Measurements from ENCODE around the gene GPR12. TPM values are rescaled to one million over a fixed set of nuclear protein-coding genes. Genes with fewer than 3 reads are reported as not detected.

The GPR12 gene
- total and polyA plus RNA-seq, 2 experiments from 2014 or later: 0.13 TPM; not detected in 1

DNA sequence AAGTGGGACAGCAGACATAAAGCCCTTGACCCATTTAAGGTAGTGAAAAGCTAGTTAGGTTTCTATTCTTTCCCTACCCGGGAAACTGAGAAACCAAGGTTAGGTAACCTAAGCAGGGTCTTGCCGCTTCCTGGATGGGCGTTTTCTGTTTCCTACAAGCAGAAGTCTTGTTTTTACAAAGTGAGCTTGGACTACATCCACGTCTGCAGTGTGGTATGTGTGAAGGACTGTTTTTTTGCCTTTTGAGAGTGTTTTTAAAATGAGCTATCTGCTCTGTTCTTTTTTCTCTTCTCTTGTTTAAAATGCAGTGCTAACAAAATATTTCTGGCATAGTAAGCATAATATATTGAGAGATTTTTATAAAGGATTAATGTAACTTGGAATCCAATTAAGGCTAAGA lies 49.4 kb downstream of the GPR12 start:
- Histone ChIP-seq H3K4me2 (no peak overlapping the region), H3K79me2 (replicated peaks; ENCODE audit: insufficient read depth) (no peaks in the 10 kb centered on the region), H4K20me1 (replicated peaks; ENCODE audit: insufficient read depth) (no peaks in the 10 kb centered on the region), H3K4me3 (no peak overlapping the region), H3K27me3 (ENCODE audit: insufficient read depth) (no peaks in the 10 kb centered on the region), H3K4me1 (ENCODE audit: insufficient read depth) (peaks cover 9% of the 10 kb centered on the region), H3F3A (replicated peaks; ENCODE audit: low read depth) (no peaks in the 10 kb centered on the region), H3K36me3 (ENCODE audit: insufficient read depth) (no peaks in the 10 kb centered on the region), H3K9me2 (ENCODE audit: insufficient read depth) (no peaks in the 10 kb centered on the region), H3K27ac (ENCODE audit: low read depth) (no peak overlapping the region), H2AFZ (no peak overlapping the region)
- no peak overlapping the region for H3K4me3 Mint-ChIP-seq
- TF ChIP-seq EZH2 (IDR thresholded peaks at IDR 0.05; ENCODE audit: low read depth, unreplicated experiment) (no peak), ZNF331 (CRISPR knock-in tag; IDR thresholded peaks at IDR 0.05; ENCODE audit: low read depth) (no peak), ZNF114 (CRISPR knock-in tag; IDR thresholded peaks at IDR 0.05) (no peak), POLR2AphosphoS5 (IDR thresholded peaks at IDR 0.05; ENCODE audit: low read depth) (no peak), EZH2phosphoT487 (IDR thresholded peaks at IDR 0.05; ENCODE audit: unreplicated experiment) (no peak), NANOG (IDR thresholded peaks at IDR 0.05; ENCODE audit: borderline replicate concordance) (no peak), STAT1 (IDR thresholded peaks at IDR 0.05; ENCODE audit: unreplicated experiment) (no peak)
- TF ChIP-seq, protein P1, sequence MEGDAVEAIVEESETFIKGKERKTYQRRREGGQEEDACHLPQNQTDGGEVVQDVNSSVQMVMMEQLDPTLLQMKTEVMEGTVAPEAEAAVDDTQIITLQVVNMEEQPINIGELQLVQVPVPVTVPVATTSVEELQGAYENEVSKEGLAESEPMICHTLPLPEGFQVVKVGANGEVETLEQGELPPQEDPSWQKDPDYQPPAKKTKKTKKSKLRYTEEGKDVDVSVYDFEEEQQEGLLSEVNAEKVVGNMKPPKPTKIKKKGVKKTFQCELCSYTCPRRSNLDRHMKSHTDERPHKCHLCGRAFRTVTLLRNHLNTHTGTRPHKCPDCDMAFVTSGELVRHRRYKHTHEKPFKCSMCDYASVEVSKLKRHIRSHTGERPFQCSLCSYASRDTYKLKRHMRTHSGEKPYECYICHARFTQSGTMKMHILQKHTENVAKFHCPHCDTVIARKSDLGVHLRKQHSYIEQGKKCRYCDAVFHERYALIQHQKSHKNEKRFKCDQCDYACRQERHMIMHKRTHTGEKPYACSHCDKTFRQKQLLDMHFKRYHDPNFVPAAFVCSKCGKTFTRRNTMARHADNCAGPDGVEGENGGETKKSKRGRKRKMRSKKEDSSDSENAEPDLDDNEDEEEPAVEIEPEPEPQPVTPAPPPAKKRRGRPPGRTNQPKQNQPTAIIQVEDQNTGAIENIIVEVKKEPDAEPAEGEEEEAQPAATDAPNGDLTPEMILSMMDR (conservative IDR thresholded peaks at IDR 0.05; ENCODE audit: low read depth in 2 of 2): no peak
- TF ChIP-seq, protein P2, sequence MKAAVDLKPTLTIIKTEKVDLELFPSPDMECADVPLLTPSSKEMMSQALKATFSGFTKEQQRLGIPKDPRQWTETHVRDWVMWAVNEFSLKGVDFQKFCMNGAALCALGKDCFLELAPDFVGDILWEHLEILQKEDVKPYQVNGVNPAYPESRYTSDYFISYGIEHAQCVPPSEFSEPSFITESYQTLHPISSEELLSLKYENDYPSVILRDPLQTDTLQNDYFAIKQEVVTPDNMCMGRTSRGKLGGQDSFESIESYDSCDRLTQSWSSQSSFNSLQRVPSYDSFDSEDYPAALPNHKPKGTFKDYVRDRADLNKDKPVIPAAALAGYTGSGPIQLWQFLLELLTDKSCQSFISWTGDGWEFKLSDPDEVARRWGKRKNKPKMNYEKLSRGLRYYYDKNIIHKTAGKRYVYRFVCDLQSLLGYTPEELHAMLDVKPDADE (IDR thresholded peaks at IDR 0.05): no peak
- no peak for DNase-seq (ENCODE audit: low spot score)
- H3K27me3 Mint-ChIP-seq (ENCODE audit: insufficient read depth, low read depth, poor library complexity): peaks cover 6% of the 10 kb centered on the region
- peaks cover 16% of the 10 kb centered on the region for H3K4me1 Mint-ChIP-seq
- H3K36me3 Mint-ChIP-seq (ENCODE audit: low read depth): peaks cover 7% of the 10 kb centered on the region
- H3K27ac Mint-ChIP-seq: no peak overlapping the region
- ATAC-seq: no peak
- peaks cover 18% of the 10 kb centered on the region for H3K9me3 Mint-ChIP-seq

DNA sequence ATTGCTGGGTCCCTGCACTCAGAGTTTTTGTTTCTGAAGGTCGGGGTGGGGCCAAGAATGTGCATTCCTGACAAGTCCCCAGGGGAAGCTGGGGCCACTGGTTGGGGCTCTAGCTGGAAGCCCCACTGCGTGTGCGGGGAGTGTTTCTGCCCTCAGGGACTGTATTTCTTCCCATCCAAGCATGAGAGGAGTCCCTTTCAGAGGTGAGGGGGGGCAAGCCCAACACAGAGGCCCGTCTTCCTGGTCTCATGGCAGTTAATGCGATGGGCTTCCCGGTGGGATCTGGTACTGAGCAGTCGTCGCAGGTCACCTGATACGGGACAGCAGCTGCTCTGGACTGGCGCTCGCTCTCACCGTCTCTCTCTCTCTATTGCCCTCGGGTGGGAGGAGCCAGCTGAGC lies 50.4 kb downstream of the GPR12 start:
- H3K36me3 ChIP-seq (ENCODE audit: insufficient read depth): no peaks in the 10 kb centered on the region
- DNase-seq (ENCODE audit: low spot score): peak; percentile 51
- no peaks in the 10 kb centered on the region for H3F3A ChIP-seq (replicated peaks; ENCODE audit: low read depth)
- H3K27ac ChIP-seq (ENCODE audit: low read depth): no peak overlapping the region
- H3K27me3 ChIP-seq (ENCODE audit: insufficient read depth): no peaks in the 10 kb centered on the region
- peak overlapping the region; percentile 60 for H3K4me2 ChIP-seq
- peaks cover 18% of the 10 kb centered on the region for H3K9me3 Mint-ChIP-seq
- H3K4me1 Mint-ChIP-seq: peaks cover 16% of the 10 kb centered on the region
- H3K36me3 Mint-ChIP-seq (ENCODE audit: low read depth): peaks cover 7% of the 10 kb centered on the region
- peak overlapping the region; percentile 23; the same call in 1 of the 2 replicates for H3K4me3 ChIP-seq
- H3K4me1 ChIP-seq (ENCODE audit: insufficient read depth): peaks cover 9% of the 10 kb centered on the region
- no peaks in the 10 kb centered on the region for H4K20me1 ChIP-seq (replicated peaks; ENCODE audit: insufficient read depth)
- no peaks in the 10 kb centered on the region for H3K9me2 ChIP-seq (ENCODE audit: insufficient read depth)
- H2AFZ ChIP-seq: peak overlapping the region; percentile 89
- H3K79me2 ChIP-seq (replicated peaks; ENCODE audit: insufficient read depth): no peaks in the 10 kb centered on the region
- peak; percentile 46 for ATAC-seq
- TF ChIP-seq NANOG (IDR thresholded peaks at IDR 0.05; ENCODE audit: borderline replicate concordance) (no peak), ZNF331 (CRISPR knock-in tag; IDR thresholded peaks at IDR 0.05; ENCODE audit: low read depth) (no peak), ZNF114 (CRISPR knock-in tag; IDR thresholded peaks at IDR 0.05) (no peak), STAT1 (IDR thresholded peaks at IDR 0.05; ENCODE audit: unreplicated experiment) (no peak)
- TF ChIP-seq, protein P1 (conservative IDR thresholded peaks at IDR 0.05; ENCODE audit: low read depth in 2 of 2): no peak
- TF ChIP-seq, protein P3, sequence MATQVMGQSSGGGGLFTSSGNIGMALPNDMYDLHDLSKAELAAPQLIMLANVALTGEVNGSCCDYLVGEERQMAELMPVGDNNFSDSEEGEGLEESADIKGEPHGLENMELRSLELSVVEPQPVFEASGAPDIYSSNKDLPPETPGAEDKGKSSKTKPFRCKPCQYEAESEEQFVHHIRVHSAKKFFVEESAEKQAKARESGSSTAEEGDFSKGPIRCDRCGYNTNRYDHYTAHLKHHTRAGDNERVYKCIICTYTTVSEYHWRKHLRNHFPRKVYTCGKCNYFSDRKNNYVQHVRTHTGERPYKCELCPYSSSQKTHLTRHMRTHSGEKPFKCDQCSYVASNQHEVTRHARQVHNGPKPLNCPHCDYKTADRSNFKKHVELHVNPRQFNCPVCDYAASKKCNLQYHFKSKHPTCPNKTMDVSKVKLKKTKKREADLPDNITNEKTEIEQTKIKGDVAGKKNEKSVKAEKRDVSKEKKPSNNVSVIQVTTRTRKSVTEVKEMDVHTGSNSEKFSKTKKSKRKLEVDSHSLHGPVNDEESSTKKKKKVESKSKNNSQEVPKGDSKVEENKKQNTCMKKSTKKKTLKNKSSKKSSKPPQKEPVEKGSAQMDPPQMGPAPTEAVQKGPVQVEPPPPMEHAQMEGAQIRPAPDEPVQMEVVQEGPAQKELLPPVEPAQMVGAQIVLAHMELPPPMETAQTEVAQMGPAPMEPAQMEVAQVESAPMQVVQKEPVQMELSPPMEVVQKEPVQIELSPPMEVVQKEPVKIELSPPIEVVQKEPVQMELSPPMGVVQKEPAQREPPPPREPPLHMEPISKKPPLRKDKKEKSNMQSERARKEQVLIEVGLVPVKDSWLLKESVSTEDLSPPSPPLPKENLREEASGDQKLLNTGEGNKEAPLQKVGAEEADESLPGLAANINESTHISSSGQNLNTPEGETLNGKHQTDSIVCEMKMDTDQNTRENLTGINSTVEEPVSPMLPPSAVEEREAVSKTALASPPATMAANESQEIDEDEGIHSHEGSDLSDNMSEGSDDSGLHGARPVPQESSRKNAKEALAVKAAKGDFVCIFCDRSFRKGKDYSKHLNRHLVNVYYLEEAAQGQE (IDR thresholded peaks at IDR 0.05; ENCODE audit: unreplicated experiment): no peak
- H3K27me3 Mint-ChIP-seq (ENCODE audit: insufficient read depth, low read depth, poor library complexity): peaks cover 6% of the 10 kb centered on the region
- H3K27ac Mint-ChIP-seq: no peak overlapping the region
- no peak overlapping the region for H3K4me3 Mint-ChIP-seq

Data from GM23338 (cell line).